ENCODE measurements around the gene SERTAD3. TPM values are rescaled to one million over a fixed set of nuclear protein-coding genes. Genes with fewer than 3 reads are reported as not detected.

Gene SERTAD3
- total RNA-seq, 4 donors from 2014 or later: 18.3 to 47.2 (median 37.8) TPM

DNA sequence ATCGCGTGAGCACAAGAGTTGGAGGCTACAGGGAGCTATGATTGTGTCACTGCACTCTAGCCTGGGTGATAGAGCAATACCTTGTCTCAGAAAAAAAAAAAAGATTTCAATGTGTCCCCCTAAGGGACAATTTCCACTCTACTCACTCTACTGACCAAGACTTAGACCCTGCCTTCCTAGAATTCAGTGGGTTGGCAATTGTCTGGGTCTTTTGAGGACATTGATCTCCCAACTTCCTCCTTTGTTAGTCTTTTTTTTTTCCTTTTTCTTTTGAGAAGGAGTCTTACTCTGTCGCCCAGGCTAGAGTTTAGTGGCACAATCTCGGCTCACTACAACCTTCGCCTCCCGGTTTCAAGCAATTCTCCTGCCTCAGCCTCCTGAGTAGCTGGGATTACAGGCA lies 24.9 kb upstream of the SERTAD3 start:
- Histone ChIP-seq H3K27ac (replicated peaks in 1 of 4) (no peak overlapping the region), H3K36me3 (no peaks in the 10 kb centered on the region), H3K4me3 (no peak overlapping the region), H3K27me3 (no peaks in the 10 kb centered on the region), H3K9me3 (no peaks in the 10 kb centered on the region), H3K4me1 (peaks cover 21 to 36% (median 31%) of the 10 kb centered on the region in 4 donors)
- TF ChIP-seq, protein P1, sequence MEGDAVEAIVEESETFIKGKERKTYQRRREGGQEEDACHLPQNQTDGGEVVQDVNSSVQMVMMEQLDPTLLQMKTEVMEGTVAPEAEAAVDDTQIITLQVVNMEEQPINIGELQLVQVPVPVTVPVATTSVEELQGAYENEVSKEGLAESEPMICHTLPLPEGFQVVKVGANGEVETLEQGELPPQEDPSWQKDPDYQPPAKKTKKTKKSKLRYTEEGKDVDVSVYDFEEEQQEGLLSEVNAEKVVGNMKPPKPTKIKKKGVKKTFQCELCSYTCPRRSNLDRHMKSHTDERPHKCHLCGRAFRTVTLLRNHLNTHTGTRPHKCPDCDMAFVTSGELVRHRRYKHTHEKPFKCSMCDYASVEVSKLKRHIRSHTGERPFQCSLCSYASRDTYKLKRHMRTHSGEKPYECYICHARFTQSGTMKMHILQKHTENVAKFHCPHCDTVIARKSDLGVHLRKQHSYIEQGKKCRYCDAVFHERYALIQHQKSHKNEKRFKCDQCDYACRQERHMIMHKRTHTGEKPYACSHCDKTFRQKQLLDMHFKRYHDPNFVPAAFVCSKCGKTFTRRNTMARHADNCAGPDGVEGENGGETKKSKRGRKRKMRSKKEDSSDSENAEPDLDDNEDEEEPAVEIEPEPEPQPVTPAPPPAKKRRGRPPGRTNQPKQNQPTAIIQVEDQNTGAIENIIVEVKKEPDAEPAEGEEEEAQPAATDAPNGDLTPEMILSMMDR (IDR thresholded peaks at IDR 0.05): no peak
- TF ChIP-seq POLR2A (IDR thresholded peaks at IDR 0.05; ENCODE audit: low read depth): no peak
- no peak for TF ChIP-seq POLR2AphosphoS5 (IDR thresholded peaks at IDR 0.05)
- no peak for TF ChIP-seq EP300 (IDR thresholded peaks at IDR 0.05)
- intact Hi-C loops (cut with DNase I): no loop called here
- WGBS: 96% methylated on average over 6 of the region's 6 CpGs
- DNase-seq (ENCODE audit: extremely low spot score): no peak

GRCh38 chr19:40466985-40467734 lies 23.0 kb upstream of the SERTAD3 start, which contains the start of gene SPTBN4:
SPTBN4 (plus strand) TSS chr19:40467001; CDS start chr19:40472622, 5,621 bp downstream.
- Histone ChIP-seq H3K36me3 (no peaks in the 10 kb centered on the region), H3K4me1 (peaks cover 23 to 47% (median 44%) of the 10 kb centered on the region in 4 donors), H3K27me3 (no peaks in the 10 kb centered on the region), H3K4me3 (peak within 1 kb of the TSS; percentile 69 to 89 (median 80)), H3K27ac (replicated peaks in 1 of 4) (peak within 1 kb of the TSS; percentile 68 to 92 (median 82)), H3K9me3 (no peaks in the 10 kb centered on the region)
- TF ChIP-seq POLR2A (IDR thresholded peaks at IDR 0.05; ENCODE audit: low read depth): no peak
- no peak for TF ChIP-seq POLR2AphosphoS5 (IDR thresholded peaks at IDR 0.05)
- TF ChIP-seq EP300 (IDR thresholded peaks at IDR 0.05): no peak
- TF ChIP-seq, protein P1 (IDR thresholded peaks at IDR 0.05): no peak
- DNase-seq (ENCODE audit: extremely low spot score): no peak
- intact Hi-C loops (cut with DNase I): no loop called here
- WGBS: 6% methylated on average over 35 of the region's 87 CpGs

GRCh38 chr19:40466219-40466984 lies 22.3 kb upstream of the SERTAD3 start:
- intact Hi-C loops (cut with DNase I): no loop called here

DNA sequence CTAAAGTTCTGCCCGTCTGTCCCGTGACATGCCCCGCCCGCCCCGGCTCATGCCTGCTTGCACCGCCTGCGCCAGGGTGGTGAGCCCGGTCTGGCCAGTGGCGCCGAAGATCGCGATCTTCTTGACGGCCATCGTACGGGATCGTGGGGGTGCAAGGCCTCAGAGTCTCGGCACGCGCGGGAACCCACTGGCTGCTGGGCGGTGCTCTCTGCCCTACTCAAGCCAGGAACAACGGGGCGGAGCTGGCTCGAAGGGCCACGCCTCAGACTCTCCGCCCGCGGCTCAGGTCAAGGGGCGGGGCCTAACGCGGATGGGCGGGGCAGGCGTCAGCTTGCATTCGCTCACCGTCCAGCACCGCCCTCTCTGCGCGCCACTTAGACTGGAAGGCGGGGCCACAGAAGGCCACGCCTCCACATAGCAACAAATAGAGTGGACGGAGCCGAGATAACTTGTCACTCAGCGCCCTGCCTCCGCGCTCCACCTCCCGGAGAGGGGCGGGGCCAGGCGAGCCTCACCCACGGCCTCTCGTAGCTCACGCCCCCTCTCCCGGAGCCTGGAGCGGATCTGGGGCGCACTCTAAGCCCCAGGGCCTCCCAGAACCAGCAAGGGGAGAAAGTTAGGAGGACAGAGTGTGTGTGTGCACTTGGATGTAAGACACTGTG lies 21.6 kb upstream of the SERTAD3 start, which contains the start of gene BLVRB:
TSS of gene BLVRB (minus strand) at position 189 of the 662 bp plus-strand sequence. CDS start at position 132, 57 bp downstream.
- WGBS: 0% methylated on average over 1 of the region's 54 CpGs

More at GRCh38 chr19:40466219-40466984, 22.3 kb upstream of the SERTAD3 start:
- Histone ChIP-seq H3K27me3 (no peaks in the 10 kb centered on the region), H3K4me3 (peak overlapping the region; percentile 69 to 89 (median 80)), H3K4me1 (peaks cover 23 to 49% (median 48%) of the 10 kb centered on the region in 4 donors), H3K36me3 (peaks cover 0 to 4% (median 0%) of the 10 kb centered on the region in 4 donors), H3K9me3 (no peaks in the 10 kb centered on the region), H3K27ac (replicated peaks in 1 of 4) (peak overlapping the region; percentile 68 to 92 (median 82))
- TF ChIP-seq POLR2A (IDR thresholded peaks at IDR 0.05; ENCODE audit: low read depth): no peak
- no peak for TF ChIP-seq EP300 (IDR thresholded peaks at IDR 0.05)
- TF ChIP-seq, protein P1 (IDR thresholded peaks at IDR 0.05): no peak
- TF ChIP-seq POLR2AphosphoS5 (IDR thresholded peaks at IDR 0.05): no peak
- 15% methylated on average over 38 of the region's 48 CpGs for WGBS
- DNase-seq (ENCODE audit: extremely low spot score): no peak

More for the DNA sequence above, 21.6 kb upstream of the SERTAD3 start, which contains the start of gene BLVRB:
- H3K9me3 ChIP-seq: no peaks in the 10 kb centered on the region
- peak; percentile 100 for DNase-seq (ENCODE audit: extremely low spot score)
- no peaks in the 10 kb centered on the region for H3K27me3 ChIP-seq
- H3K4me3 ChIP-seq: peak within 1 kb of the TSS; percentile 69 to 89 (median 80)
- intact Hi-C loops (cut with DNase I): loop anchor here (2.0 kb wide), 2 partner anchors 63 to 133 kb away; no protein-coding TSS in a partner anchor
- H3K27ac ChIP-seq (replicated peaks in 1 of 4): peak within 1 kb of the TSS; percentile 89 to 94 (median 92)
- peaks cover 0 to 4% (median 0%) of the 10 kb centered on the region in 4 donors for H3K36me3 ChIP-seq
- peaks cover 27 to 53% (median 50%) of the 10 kb centered on the region in 4 donors for H3K4me1 ChIP-seq
- TF ChIP-seq EP300 (IDR thresholded peaks at IDR 0.05) (no peak), POLR2A (IDR thresholded peaks at IDR 0.05; ENCODE audit: low read depth) (peak; percentile 80), POLR2AphosphoS5 (IDR thresholded peaks at IDR 0.05) (peak; percentile 93 to 97)
- TF ChIP-seq, protein P1 (IDR thresholded peaks at IDR 0.05): peak in 1 of 3 experiments; percentile 20
